Caco-2 (cell line): Measurements from ENCODE around the gene SLC4A9. TPM values are rescaled to one million over a fixed set of nuclear protein-coding genes. Genes with fewer than 3 reads are reported as not detected.

Experiments
- BruUV-seq: library from RNA; stranded (reverse); fragments of 400-500 nt; replicated peaks from 2 replicates; lab custom pipeline; 2021; lab: Mats Ljungman, UMichigan
- CTCF ChIA-PET: fragments of 300-600 bp; sonication (Branson Sonifier 250); formaldehyde crosslinking; loops from one replicate; lab custom pipeline; 2022; ENCODE audit warnings: antibody characterized with exemption; lab: Charles Lee
- POLR2A ChIA-PET: fragments of 300-600 bp; sonication (Branson Sonifier 250); formaldehyde crosslinking; loops from one replicate; lab custom pipeline; 2022; ENCODE audit warnings: antibody characterized with exemption; lab: Charles Lee
- DNase-seq, 2 experiments: peaks; one replicate each; pipeline versions ENCODE4 v3.0.0 to v3.0.0-alpha.2; 2020 to 2022
- H3K27me3 ChIP-seq: replicated peaks from 2 replicates; pipeline ENCODE4 v1.6.0; 2011; ENCODE audit warnings: low read length; ENCODE audit not compliant: control insufficient read depth, insufficient read depth
- H3K36me3 ChIP-seq: 2 replicates; pipeline ENCODE4 v1.5.1; 2011; ENCODE audit warnings: low read length; ENCODE audit not compliant: control insufficient read depth, insufficient read depth
- H3K4me1 ChIP-seq: fragments of 250-450 bp; sonication (Bioruptor Pico); 2 replicates; pipeline ENCODE4 v1.5.1; 2020; ENCODE audit warnings: mild to moderate bottlenecking
- H3K4me3 ChIP-seq: 2 replicates; pipeline ENCODE4 v1.5.1; 2011; ENCODE audit warnings: low read depth, mild to moderate bottlenecking, control low read depth, low read length
- H3K9me3 ChIP-seq: fragments of 250-450 bp; sonication (Bioruptor Pico); 2 replicates; pipeline ENCODE4 v1.5.1; 2020; ENCODE audit warnings: mild to moderate bottlenecking, moderate library complexity
- H3K27ac Mint-ChIP-seq: one replicate; pipeline ENCODE4 v1.8.0; 2022; ENCODE audit warnings: mixed read lengths; ENCODE audit not compliant: unreplicated experiment
- H3K27me3 Mint-ChIP-seq: one replicate; pipeline ENCODE4 v1.8.0; 2022; ENCODE audit warnings: mixed read lengths; ENCODE audit not compliant: insufficient read depth, unreplicated experiment
- H3K36me3 Mint-ChIP-seq: one replicate; pipeline ENCODE4 v1.8.0; 2022; ENCODE audit warnings: mild to moderate bottlenecking, mixed read lengths; ENCODE audit not compliant: insufficient read depth, unreplicated experiment
- H3K4me1 Mint-ChIP-seq: one replicate; pipeline ENCODE4 v1.8.0; 2022; ENCODE audit warnings: low read depth, mixed read lengths; ENCODE audit not compliant: unreplicated experiment
- H3K4me3 Mint-ChIP-seq: one replicate; pipeline ENCODE4 v1.8.0; 2022; ENCODE audit warnings: mild to moderate bottlenecking, moderate library complexity, mixed read lengths; ENCODE audit not compliant: unreplicated experiment
- H3K9me3 Mint-ChIP-seq: one replicate; pipeline ENCODE4 v1.8.0; 2022; ENCODE audit warnings: mixed read lengths; ENCODE audit not compliant: unreplicated experiment
- intact Hi-C: fragments of 100-400 bp; cut with micrococcal nuclease; formaldehyde crosslinking; loops from one replicate; pipeline ENCODE4 v1.10.0; 2022; ENCODE audit not compliant: unreplicated experiment
- total RNA-seq: library from RNA; stranded (reverse); gene quantifications from 2 replicates; pipeline ENCODE4 v1.2.3, GENCODE V29; 2022
- TF ChIP-seq, protein P1 (sequence below), 2 experiments: fragments of 200-600 bp in 1 of 2; IDR thresholded peaks; 1 replicate in 1 of 2; 2 replicates in 1 of 2; pipeline versions ENCODE4 v1.5.1 to v1.8.0; 2011 to 2022; ENCODE audit warnings: antibody characterized with exemption in 1 of 2, control low read depth in 1 of 2, inconsistent platforms in 1 of 2, low read depth in 1 of 2, low read length in 1 of 2, mild to moderate bottlenecking in 1 of 2, moderate library complexity in 1 of 2; ENCODE audit not compliant: insufficient read depth in 1 of 2, severe bottlenecking in 1 of 2, unreplicated experiment in 1 of 2

Gene SLC4A9
- total RNA-seq, 1 experiment from 2014 or later, result 0.11 TPM

DNA sequence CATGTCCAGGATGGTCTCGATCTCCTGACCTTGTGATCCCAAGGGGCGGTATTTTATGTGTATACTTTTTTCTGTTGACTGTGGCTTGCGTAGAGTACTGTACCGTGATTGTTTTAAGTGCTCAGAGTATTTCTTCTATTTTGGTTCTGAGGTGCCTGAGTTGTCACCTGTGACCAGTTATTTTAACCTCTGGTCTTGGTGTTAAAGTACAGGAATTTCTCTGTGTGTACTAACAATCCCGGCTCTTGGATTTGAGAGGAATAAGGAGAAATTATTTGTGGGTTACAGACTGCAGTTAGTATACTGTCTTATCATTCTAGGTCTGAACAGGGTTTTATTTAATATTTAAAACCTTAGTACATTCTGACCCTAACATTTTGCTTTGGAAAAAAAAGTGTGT lies 43.6 kb downstream of the SLC4A9 start:
- Histone ChIP-seq H3K27me3 (no peaks in the 10 kb centered on the region), H3K4me3 (peak overlapping the region; percentile 72; the same call in 1 of the 2 replicates), H3K9me3 (no peaks in the 10 kb centered on the region), H3K36me3 (no peaks in the 10 kb centered on the region), H3K4me1 (no peaks in the 10 kb centered on the region)
- H3K27ac Mint-ChIP-seq, result peak overlapping the region; percentile 32
- POLR2A ChIA-PET, result interaction anchor here (0.8 kb wide), 1 partner anchor 57 kb away, joined by 6 read pairs; the partner anchor contains the start of gene HBEGF
- H3K9me3 Mint-ChIP-seq, result no peaks in the 10 kb centered on the region
- TF ChIP-seq, protein P1, sequence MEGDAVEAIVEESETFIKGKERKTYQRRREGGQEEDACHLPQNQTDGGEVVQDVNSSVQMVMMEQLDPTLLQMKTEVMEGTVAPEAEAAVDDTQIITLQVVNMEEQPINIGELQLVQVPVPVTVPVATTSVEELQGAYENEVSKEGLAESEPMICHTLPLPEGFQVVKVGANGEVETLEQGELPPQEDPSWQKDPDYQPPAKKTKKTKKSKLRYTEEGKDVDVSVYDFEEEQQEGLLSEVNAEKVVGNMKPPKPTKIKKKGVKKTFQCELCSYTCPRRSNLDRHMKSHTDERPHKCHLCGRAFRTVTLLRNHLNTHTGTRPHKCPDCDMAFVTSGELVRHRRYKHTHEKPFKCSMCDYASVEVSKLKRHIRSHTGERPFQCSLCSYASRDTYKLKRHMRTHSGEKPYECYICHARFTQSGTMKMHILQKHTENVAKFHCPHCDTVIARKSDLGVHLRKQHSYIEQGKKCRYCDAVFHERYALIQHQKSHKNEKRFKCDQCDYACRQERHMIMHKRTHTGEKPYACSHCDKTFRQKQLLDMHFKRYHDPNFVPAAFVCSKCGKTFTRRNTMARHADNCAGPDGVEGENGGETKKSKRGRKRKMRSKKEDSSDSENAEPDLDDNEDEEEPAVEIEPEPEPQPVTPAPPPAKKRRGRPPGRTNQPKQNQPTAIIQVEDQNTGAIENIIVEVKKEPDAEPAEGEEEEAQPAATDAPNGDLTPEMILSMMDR (IDR thresholded peaks at IDR 0.05; ENCODE audit: insufficient read depth in 1 of 2, low read depth in 1 of 2, low read length in 1 of 2, severe bottlenecking in 1 of 2, unreplicated experiment in 1 of 2), result no peak
- BruUV-seq, result no TSS peak
- H3K27me3 Mint-ChIP-seq, result no peaks in the 10 kb centered on the region
- intact Hi-C loops, result loop anchor here (5.0 kb wide), 1 partner anchor 154 kb away; the partner anchor contains the start of gene SRA1
- peaks cover 40% of the 10 kb centered on the region for H3K36me3 Mint-ChIP-seq
- H3K4me3 Mint-ChIP-seq, result no peak overlapping the region
- no peak for DNase-seq
- peaks cover 7% of the 10 kb centered on the region for H3K4me1 Mint-ChIP-seq
- CTCF ChIA-PET, result no interaction called here

DNA sequence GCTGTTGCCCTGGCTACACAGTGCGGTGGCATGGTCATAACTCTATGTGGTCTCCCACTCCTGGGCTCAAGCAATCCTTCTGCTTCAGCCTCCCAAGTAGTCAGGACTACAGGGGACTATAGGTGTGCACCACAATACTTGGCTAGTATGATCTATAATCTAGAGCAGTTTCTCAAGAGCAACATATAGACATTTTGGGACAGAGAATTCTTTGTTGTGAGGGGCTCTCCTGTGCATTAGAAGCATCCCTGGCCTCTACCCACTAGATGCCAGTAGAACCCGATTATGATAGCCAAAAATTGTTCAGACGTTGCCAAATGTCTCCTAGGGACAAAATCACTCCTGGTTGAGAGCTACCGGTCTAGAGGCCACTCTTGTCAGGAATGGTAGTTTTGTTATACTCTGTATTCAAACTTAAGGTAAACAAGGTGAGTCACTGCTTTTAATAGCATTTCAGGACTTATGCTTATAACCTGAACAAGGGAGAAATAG lies 48.8 kb downstream of the SLC4A9 start:
- TF ChIP-seq, protein P1 (IDR thresholded peaks at IDR 0.05; ENCODE audit: insufficient read depth in 1 of 2, low read depth in 1 of 2, low read length in 1 of 2, severe bottlenecking in 1 of 2, unreplicated experiment in 1 of 2), result no peak
- H3K27ac Mint-ChIP-seq, result no peak overlapping the region
- Histone ChIP-seq H3K9me3 (no peaks in the 10 kb centered on the region), H3K4me1 (no peaks in the 10 kb centered on the region), H3K4me3 (no peak overlapping the region), H3K36me3 (no peaks in the 10 kb centered on the region), H3K27me3 (no peaks in the 10 kb centered on the region)
- no TSS peak for BruUV-seq
- peaks cover 7% of the 10 kb centered on the region for H3K4me1 Mint-ChIP-seq
- no peak overlapping the region for H3K4me3 Mint-ChIP-seq
- no peaks in the 10 kb centered on the region for H3K9me3 Mint-ChIP-seq
- no peak for DNase-seq
- no peaks in the 10 kb centered on the region for H3K27me3 Mint-ChIP-seq
- peaks cover 38% of the 10 kb centered on the region for H3K36me3 Mint-ChIP-seq
- intact Hi-C loops, result no loop called here
- CTCF ChIA-PET, result no interaction called here
- POLR2A ChIA-PET, result no interaction called here

DNA sequence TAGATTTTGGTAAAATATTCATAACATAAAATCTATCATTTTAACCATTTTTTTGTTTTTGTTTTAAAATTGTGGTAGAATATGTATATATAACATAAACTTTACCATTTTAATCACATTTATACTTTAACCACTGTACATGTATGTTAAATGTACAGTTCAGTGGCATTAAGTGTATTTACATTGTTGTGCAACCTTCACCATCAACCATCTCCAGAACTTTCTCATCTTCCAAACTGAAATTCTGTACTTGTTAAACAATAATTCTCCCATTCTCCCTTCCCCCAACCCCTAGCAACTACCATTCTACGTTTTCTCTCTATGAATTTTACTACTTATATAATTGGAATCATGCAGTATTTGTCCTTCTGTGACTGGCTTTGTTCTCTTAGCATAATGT lies 53.2 kb downstream of the SLC4A9 start:
- DNase-seq, result no peak
- BruUV-seq, result no TSS peak
- H3K4me1 Mint-ChIP-seq, result no peaks in the 10 kb centered on the region

More for the DNA sequence above, 53.2 kb downstream of the SLC4A9 start:
- Histone ChIP-seq H3K27me3 (no peaks in the 10 kb centered on the region), H3K4me1 (no peaks in the 10 kb centered on the region), H3K4me3 (no peak overlapping the region), H3K9me3 (no peaks in the 10 kb centered on the region), H3K36me3 (no peaks in the 10 kb centered on the region)
- TF ChIP-seq, protein P1 (IDR thresholded peaks at IDR 0.05; ENCODE audit: insufficient read depth in 1 of 2, low read depth in 1 of 2, low read length in 1 of 2, severe bottlenecking in 1 of 2, unreplicated experiment in 1 of 2), result no peak
- H3K27me3 Mint-ChIP-seq, result no peaks in the 10 kb centered on the region
- no peak overlapping the region for H3K27ac Mint-ChIP-seq
- peaks cover 15% of the 10 kb centered on the region for H3K36me3 Mint-ChIP-seq
- ChIA-PET CTCF (no interaction called here), POLR2A (no interaction called here)
- no peak overlapping the region for H3K4me3 Mint-ChIP-seq
- no peaks in the 10 kb centered on the region for H3K9me3 Mint-ChIP-seq
- intact Hi-C loops, result no loop called here
